Fibroblast of villous mesenchyme (primary cell): ENCODE data around the gene FGGY. TPM values are rescaled to one million over a fixed set of nuclear protein-coding genes. Genes with fewer than 3 reads are reported as not detected.
A peak's percentile ranks its signal among the peaks of the same experiment; 100 is the strongest.

Experiments used
- DNase-seq: peaks from one replicate; pipeline ENCODE4 v3.0.0-alpha.2; 2010; ENCODE audit warnings: low read depth
- H3K4me3 ChIP-seq: 2 replicates; pipeline ENCODE4 v1.5.1; 2011; ENCODE audit warnings: low read depth, mild to moderate bottlenecking, low read length
- total RNA-seq: library from RNA; depleted of rRNA; stranded (reverse); fragments of >200 nt; gene quantifications from 2 replicates; pipeline ENCODE4 v1.2.3, GENCODE V29; 2012
- TF ChIP-seq, protein P1 (sequence below): IDR thresholded peaks from 2 replicates; pipeline ENCODE4 v1.5.1; 2012; ENCODE audit warnings: low read depth, mild to moderate bottlenecking, low read length; ENCODE audit not compliant: insufficient read depth

The FGGY gene
- total RNA-seq, 1 donor = 11.7 TPM

DNA sequence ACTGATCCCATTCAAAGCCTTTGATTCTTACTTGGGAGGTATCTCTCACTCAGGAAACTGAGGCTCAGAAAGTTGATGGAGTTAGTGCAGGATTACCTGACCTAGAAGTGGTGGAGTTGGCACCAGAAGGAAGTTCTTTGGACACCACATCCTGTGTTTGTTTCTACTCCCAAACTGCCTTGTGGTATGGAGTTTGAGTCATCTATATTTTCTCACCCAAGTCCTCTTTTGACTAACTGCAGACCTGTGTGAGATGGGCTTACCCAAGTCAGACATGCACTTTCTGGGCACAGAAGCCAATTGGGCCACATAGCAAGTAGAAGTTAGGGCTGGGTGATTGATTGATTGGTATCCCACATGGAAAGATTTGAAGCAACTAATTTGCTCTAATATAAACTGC is 36.1 kb downstream of the FGGY start:
- H3K4me3 ChIP-seq = no peak overlapping the region
- DNase-seq = peak; percentile 58
- TF ChIP-seq, protein P1, sequence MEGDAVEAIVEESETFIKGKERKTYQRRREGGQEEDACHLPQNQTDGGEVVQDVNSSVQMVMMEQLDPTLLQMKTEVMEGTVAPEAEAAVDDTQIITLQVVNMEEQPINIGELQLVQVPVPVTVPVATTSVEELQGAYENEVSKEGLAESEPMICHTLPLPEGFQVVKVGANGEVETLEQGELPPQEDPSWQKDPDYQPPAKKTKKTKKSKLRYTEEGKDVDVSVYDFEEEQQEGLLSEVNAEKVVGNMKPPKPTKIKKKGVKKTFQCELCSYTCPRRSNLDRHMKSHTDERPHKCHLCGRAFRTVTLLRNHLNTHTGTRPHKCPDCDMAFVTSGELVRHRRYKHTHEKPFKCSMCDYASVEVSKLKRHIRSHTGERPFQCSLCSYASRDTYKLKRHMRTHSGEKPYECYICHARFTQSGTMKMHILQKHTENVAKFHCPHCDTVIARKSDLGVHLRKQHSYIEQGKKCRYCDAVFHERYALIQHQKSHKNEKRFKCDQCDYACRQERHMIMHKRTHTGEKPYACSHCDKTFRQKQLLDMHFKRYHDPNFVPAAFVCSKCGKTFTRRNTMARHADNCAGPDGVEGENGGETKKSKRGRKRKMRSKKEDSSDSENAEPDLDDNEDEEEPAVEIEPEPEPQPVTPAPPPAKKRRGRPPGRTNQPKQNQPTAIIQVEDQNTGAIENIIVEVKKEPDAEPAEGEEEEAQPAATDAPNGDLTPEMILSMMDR = no peak

DNA sequence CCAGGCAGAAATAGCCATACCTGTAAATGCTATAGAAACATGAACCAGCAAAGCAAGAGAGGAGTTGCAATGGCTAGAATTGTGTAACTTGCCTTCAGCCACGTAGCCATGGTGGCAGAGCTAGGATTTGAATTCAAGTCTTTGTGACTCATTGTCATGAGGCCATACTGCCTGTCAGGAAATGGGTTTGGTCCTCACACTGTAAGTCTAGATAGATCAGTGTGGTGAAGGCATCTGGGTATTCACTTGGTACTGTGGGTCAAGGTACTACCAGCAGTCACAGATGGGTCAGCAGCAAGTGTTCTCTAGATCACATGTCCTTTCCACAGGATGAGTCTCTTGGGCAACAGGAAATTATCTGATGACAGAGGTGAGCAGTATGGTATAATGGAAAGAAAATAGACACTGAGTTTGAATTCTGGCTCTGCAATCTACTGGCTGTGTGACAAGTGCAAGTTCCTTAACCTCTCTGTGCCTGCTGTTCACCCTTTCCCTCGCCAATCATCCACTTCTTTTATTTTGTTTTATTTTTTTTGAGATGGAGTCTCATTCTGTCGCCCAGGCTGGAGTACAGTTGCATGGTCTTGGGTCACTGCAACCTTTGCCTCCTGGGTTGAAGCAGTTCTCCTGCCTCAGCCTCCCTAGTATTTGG is 36.9 kb downstream of the FGGY start:
- no peak overlapping the region for H3K4me3 ChIP-seq
- no peak for DNase-seq
- TF ChIP-seq, protein P1 = no peak

DNA sequence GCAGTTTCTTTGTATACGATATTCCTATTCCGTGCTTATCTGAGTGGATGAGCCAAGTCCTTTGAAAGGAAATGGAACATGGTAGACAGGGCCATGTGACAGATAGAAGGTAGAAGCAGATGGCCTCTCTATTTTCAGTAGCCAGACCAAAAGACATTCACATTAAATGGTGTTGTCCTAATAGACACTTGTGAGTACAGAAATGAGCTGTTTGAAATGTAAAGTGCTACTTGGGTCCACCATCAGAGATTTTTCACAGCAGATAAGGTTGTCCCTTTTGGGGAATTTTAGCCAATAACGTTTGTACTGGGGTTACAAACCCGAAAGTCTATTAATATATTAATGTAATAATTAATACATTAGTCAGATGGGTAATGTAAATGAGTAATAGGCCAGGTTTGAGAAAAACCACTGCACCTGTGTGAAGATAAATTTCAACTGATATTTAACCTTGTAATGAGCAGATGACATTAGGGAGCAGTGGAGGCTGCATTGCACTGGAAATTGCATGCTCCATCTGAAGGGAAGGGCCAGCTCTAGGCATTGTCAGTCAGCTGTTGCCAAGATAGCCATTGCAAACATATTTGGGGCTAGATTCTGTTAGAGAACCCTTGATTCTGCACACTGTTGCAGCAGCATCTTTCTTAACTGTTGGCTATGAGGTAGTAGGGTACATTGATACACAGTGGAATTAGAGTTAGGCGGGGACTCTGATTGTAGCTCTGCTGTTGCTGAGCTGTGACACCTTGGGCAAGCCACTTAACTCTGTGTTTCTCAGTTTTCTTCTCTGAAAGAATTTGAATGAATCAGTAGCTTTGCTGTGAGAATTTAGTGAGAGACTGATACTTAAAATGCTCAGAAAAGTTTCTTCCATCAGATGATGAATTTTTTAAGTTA is 43.8 kb downstream of the FGGY start:
- DNase-seq = no peak
- TF ChIP-seq, protein P1 = no peak
- no peak overlapping the region for H3K4me3 ChIP-seq

DNA sequence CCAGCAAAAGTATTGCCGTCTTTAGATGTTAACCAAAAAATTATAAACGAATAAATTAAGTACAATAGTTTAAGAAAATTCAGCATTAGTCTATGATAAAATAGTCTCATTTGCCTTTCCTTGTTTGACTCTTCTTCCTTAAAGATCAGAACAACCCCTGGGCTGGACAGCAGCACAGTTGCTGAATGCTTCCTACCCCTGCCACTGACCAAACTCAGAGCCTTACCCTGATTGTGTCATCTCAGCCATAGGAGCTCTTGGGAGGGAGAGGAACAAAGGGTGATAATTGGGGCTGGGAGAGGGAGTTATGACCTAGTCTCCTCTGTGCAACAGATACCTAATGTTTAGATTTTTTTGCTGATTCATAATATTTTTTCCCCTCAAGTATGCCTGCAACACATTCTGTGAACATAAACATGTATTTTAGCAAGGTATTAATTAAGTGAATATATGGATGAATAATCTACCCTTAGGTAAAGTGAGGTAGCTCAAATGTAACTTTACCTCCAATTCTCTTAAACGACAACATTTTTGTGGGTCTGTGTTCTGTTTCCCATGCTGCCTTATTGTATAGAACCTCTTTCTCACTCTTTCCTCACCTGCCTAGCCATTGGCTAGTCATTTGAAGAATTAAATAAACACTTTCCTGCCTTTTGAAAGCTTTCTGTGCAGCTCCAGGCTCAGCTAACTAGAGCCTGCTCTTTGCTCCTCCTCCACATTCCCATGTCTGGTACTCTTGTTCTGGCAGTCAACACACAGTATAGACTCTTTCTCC is 46.1 kb downstream of the FGGY start:
- no peak for DNase-seq
- H3K4me3 ChIP-seq = no peak overlapping the region
- TF ChIP-seq, protein P1 = no peak

DNA sequence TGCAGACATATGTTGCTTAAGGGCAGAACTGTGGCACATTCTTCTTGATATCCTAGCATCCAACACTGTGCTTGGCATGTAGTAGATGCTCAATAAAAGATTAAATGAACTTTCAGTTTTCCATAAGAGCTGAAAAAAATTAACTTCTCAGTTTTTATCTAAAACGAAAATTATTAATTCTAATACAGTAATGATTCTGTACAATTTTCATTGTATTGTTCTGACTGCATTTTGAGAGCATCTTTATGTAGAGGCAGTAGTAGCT is 46.6 kb downstream of the FGGY start:
- no peak overlapping the region for H3K4me3 ChIP-seq
- TF ChIP-seq, protein P1 = no peak
- DNase-seq = no peak

DNA sequence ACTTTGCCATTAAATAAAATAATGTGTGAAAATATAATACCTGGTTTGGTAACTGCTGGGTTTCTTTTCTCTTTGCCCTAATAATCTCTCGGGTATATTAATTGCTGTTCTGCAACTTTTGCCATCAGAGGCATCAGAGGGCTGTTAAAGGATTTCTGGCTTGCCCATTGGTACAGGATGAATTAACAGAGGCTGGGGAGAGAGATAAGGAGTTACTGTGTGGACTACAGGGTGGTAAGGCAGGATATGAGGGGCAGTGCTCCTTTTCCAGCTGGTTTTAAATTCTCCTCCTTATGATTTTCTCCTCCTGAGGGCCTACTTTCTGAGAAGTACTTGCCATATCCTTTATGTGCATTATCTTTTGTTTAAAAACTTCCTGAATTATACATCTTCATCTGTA is 48.3 kb downstream of the FGGY start:
- no peak overlapping the region for H3K4me3 ChIP-seq
- TF ChIP-seq, protein P1 = no peak
- no peak for DNase-seq
